Osteoblast (primary cell): ENCODE measurements around the gene HIBADH. TPM values are rescaled to one million over a fixed set of nuclear protein-coding genes. Genes with fewer than 3 reads are reported as not detected.

Experiments
- DNase-seq: peaks from one replicate; pipeline ENCODE4 v3.0.0; 2011; ENCODE audit warnings: low spot score, mixed read lengths; ENCODE audit not compliant: insufficient read length; ENCODE audit errors: missing footprints
- H2AFZ ChIP-seq: 2 replicates; pipeline ENCODE4 v1.6.0; 2011; ENCODE audit warnings: mild to moderate bottlenecking, low read length
- H3K27ac ChIP-seq: 2 replicates; pipeline ENCODE4 v1.5.1; 2011; ENCODE audit warnings: mild to moderate bottlenecking, low read depth, low read length, moderate library complexity
- H3K27me3 ChIP-seq: 2 replicates; pipeline ENCODE4 v1.6.0; 2012; ENCODE audit warnings: mild to moderate bottlenecking, control low read depth, inconsistent platforms, low read length, moderate library complexity; ENCODE audit not compliant: insufficient read depth
- H3K36me3 ChIP-seq: 2 replicates; pipeline ENCODE4 v1.5.1; 2011; ENCODE audit warnings: mild to moderate bottlenecking, low read length, control low read depth, moderate library complexity; ENCODE audit not compliant: insufficient read depth
- H3K4me1 ChIP-seq: 2 replicates; pipeline ENCODE4 v1.5.1; 2011; ENCODE audit warnings: mild to moderate bottlenecking, low read length, control low read depth, moderate library complexity; ENCODE audit not compliant: insufficient read depth
- H3K4me2 ChIP-seq: 2 replicates; pipeline ENCODE4 v1.6.0; 2011; ENCODE audit warnings: mild to moderate bottlenecking, low read length; ENCODE audit not compliant: insufficient read depth
- H3K4me3 ChIP-seq: fragments of 200-600 bp; sonication (generic); 3 replicates; pipeline ENCODE4 v1.5.1; 2012; ENCODE audit warnings: mild to moderate bottlenecking, low read length, inconsistent platforms; ENCODE audit not compliant: insufficient read depth
- H3K79me2 ChIP-seq: 2 replicates; pipeline ENCODE4 v1.6.0; 2012; ENCODE audit warnings: mild to moderate bottlenecking, low read length, control low read depth, inconsistent platforms; ENCODE audit not compliant: insufficient read depth
- H3K9me3 ChIP-seq: 2 replicates; pipeline ENCODE4 v1.5.1; 2011; ENCODE audit warnings: low read depth, low read length, control low read depth
- H4K20me1 ChIP-seq: 2 replicates; pipeline ENCODE4 v1.6.0; 2012; ENCODE audit warnings: mild to moderate bottlenecking, low read length, control low read depth; ENCODE audit not compliant: insufficient read depth
- CTCF ChIP-seq: IDR thresholded peaks from 2 replicates; pipeline ENCODE4 v1.5.1; 2011; ENCODE audit warnings: mild to moderate bottlenecking, low read depth, low read length, moderate library complexity; ENCODE audit errors: extremely low read depth
- total RNA-seq: library from RNA; depleted of rRNA; stranded (reverse); fragments of >200 nt; gene quantifications from 2 replicates; pipeline ENCODE4 v1.2.3, GENCODE V29; 2012

HIBADH gene
- total RNA-seq, 1 donor: 76.0 TPM

DNA sequence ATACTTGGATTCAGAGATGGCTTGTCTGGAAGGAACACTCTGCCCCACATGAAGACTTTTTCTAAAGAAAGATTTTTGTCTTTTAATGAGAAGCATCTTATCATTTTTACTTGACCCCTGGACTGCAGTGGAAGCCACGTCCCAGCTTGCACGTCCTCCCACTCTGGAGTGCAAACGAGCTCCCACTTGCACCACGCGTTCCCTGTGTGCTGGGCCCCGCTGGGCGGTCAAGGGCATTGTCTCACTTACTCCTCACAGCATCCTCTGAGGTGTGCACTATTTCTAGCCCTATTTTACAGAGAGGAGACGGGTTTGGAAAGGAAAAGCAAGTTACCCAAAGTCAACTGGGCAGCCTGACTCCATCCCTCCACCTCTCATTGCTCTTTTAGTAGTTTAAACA, 175.2 kb downstream of the HIBADH start:
- Histone ChIP-seq H3K9me3 (no peaks in the 10 kb centered on the region), H3K4me3 (no peak overlapping the region), H3K4me1 (no peaks in the 10 kb centered on the region), H3K27me3 (peaks cover 12% of the 10 kb centered on the region), H4K20me1 (no peaks in the 10 kb centered on the region), H3K4me2 (no peak overlapping the region), H3K79me2 (no peaks in the 10 kb centered on the region), H2AFZ (no peak overlapping the region), H3K36me3 (no peaks in the 10 kb centered on the region), H3K27ac (no peak overlapping the region)
- no peak for TF ChIP-seq CTCF
- DNase-seq: no peak

- Histone ChIP-seq H3K79me2 (no peaks in the 10 kb centered on the region), H3K9me3 (no peaks in the 10 kb centered on the region), H4K20me1 (no peaks in the 10 kb centered on the region), H3K27me3 (peaks cover 12% of the 10 kb centered on the region), H3K4me1 (no peaks in the 10 kb centered on the region), H3K36me3 (no peaks in the 10 kb centered on the region), H3K4me3 (no peak overlapping the region), H2AFZ (no peak overlapping the region), H3K27ac (no peak overlapping the region), H3K4me2 (no peak overlapping the region)
- DNase-seq: no peak
- TF ChIP-seq CTCF: no peak
These were observed 178.2 kb downstream of the HIBADH start for GRCh38 chr7:27484451-27484850.

DNA sequence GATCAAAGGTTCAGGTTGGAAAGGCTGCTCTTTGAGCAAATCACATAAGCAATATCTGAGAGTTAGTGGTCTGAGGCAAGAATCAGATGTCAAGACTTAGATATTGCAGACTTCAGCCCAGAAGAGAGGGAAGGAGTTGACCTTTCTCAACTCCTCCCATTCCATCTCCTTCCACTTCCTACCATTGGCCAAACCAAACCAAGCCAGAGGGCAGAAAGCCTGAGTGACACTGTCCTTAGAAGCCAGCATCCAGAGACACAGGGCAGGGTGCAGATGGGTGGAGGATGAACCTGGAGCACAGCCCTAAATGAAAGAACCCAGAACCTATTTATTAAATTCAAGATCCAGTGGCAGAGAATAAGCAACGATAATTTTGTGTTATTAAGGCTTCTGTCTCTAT, 180.5 kb downstream of the HIBADH start:
- Histone ChIP-seq H3K4me2 (no peak overlapping the region), H3K27ac (no peak overlapping the region), H3K4me3 (no peak overlapping the region), H3K9me3 (no peaks in the 10 kb centered on the region), H4K20me1 (no peaks in the 10 kb centered on the region), H3K79me2 (no peaks in the 10 kb centered on the region), H3K36me3 (no peaks in the 10 kb centered on the region), H3K4me1 (no peaks in the 10 kb centered on the region), H2AFZ (no peak overlapping the region), H3K27me3 (no peaks in the 10 kb centered on the region)
- TF ChIP-seq CTCF: no peak
- DNase-seq: no peak

DNA sequence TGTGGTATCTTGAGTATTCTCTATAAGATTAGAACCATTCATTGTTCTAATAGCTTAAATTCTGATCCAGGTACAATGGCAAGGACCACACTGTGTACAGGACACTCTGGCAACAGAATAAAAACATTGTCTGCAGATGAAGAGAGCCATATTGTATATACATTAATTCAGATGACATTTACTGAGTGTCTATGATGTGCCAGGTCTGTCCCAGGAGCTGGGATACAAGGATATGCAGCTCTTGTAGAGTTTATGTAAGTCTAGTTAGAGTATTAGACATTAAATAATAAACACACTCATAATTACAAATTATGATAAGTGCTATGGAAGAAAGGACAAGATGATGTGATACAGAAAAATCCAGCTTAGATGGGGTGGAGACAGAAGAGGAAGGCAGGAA, 184.1 kb downstream of the HIBADH start:
- DNase-seq: no peak
- Histone ChIP-seq H2AFZ (no peak overlapping the region), H3K4me2 (no peak overlapping the region), H3K36me3 (no peaks in the 10 kb centered on the region), H3K79me2 (no peaks in the 10 kb centered on the region), H3K27me3 (no peaks in the 10 kb centered on the region), H3K4me1 (peaks cover 6% of the 10 kb centered on the region), H3K4me3 (no peak overlapping the region), H3K9me3 (no peaks in the 10 kb centered on the region), H3K27ac (no peak overlapping the region), H4K20me1 (no peaks in the 10 kb centered on the region)
- TF ChIP-seq CTCF: no peak
